MM.1S (cell line): Measurements from ENCODE around the gene NIM1K.

Source experiments
- DNase-seq: peaks from one replicate; pipeline ENCODE4 v3.0.0-alpha.2; 2015
- H2AFZ ChIP-seq: fragments of 300-600 bp; sonication (generic); 2 replicates; pipeline ENCODE4 v1.6.0; 2016; ENCODE audit warnings: antibody characterized with exemption, low read length
- H3F3A ChIP-seq: fragments of 300-600 bp; sonication (generic); 2 replicates; pipeline ENCODE4 v1.6.1; 2016; ENCODE audit warnings: mild to moderate bottlenecking, antibody characterized with exemption, low read length, moderate library complexity, mixed read lengths; ENCODE audit not compliant: insufficient read depth
- H3K27ac ChIP-seq: fragments of 300-600 bp; sonication (generic); 2 replicates; pipeline ENCODE4 v1.5.1; 2016; ENCODE audit warnings: mild to moderate bottlenecking, low read length
- H3K27me3 ChIP-seq: fragments of 300-600 bp; sonication (generic); replicated peaks from 2 replicates; pipeline ENCODE4 v1.6.0; 2016; ENCODE audit warnings: low read length; ENCODE audit not compliant: insufficient read depth
- H3K36me3 ChIP-seq: fragments of 300-600 bp; sonication (generic); replicated peaks from 2 replicates; pipeline ENCODE4 v1.6.1; 2016; ENCODE audit warnings: mild to moderate bottlenecking, low read length, mixed read lengths; ENCODE audit not compliant: insufficient read depth
- H3K4me1 ChIP-seq: fragments of 300-600 bp; sonication (generic); 2 replicates; pipeline ENCODE4 v1.6.1; 2016; ENCODE audit warnings: low read length, mixed read lengths
- H3K4me2 ChIP-seq: fragments of 300-600 bp; sonication (generic); 2 replicates; pipeline ENCODE4 v1.6.0; 2016; ENCODE audit warnings: low read depth, low read length
- H3K4me3 ChIP-seq: fragments of 300-600 bp; sonication (generic); 2 replicates; pipeline ENCODE4 v1.5.1; 2016; ENCODE audit warnings: low read length, mixed read lengths
- H3K79me2 ChIP-seq: fragments of 300-600 bp; sonication (generic); 2 replicates; pipeline ENCODE4 v1.6.1; 2016; ENCODE audit warnings: mixed run types, low read length, mixed read lengths
- H3K9ac ChIP-seq: fragments of 300-600 bp; sonication (generic); 2 replicates; pipeline ENCODE4 v1.6.1; 2016; ENCODE audit warnings: low read length, mixed read lengths
- H3K9me2 ChIP-seq: fragments of 300-600 bp; sonication (generic); replicated peaks from 2 replicates; pipeline ENCODE4 v1.6.1; 2016; ENCODE audit warnings: mild to moderate bottlenecking, low read length, mixed read lengths; ENCODE audit not compliant: insufficient read depth
- H3K9me3 ChIP-seq: fragments of 300-600 bp; sonication (generic); replicated peaks from 2 replicates; pipeline ENCODE4 v1.6.1; 2016; ENCODE audit warnings: mild to moderate bottlenecking, low read length, mixed read lengths; ENCODE audit not compliant: insufficient read depth
- H4K20me1 ChIP-seq: fragments of 300-600 bp; sonication (generic); 2 replicates; pipeline ENCODE4 v1.6.1; 2016; ENCODE audit warnings: mild to moderate bottlenecking, low read length, moderate library complexity, mixed read lengths; ENCODE audit not compliant: insufficient read depth
- CTCF ChIP-seq: fragments of 300-600 bp; sonication (generic); IDR thresholded peaks from 2 replicates; pipeline ENCODE4 v1.5.1; 2016; ENCODE audit warnings: antibody characterized with exemption, low read length, mixed read lengths
- EZH2 ChIP-seq: fragments of 300-600 bp; sonication (generic); optimal IDR thresholded peaks from 2 replicates; pipeline ENCODE3; 2017; ENCODE audit warnings: low read depth, mild to moderate bottlenecking, antibody characterized with exemption, low read length, mixed read lengths
- EZH2phosphoT487 ChIP-seq: fragments of 300-600 bp; sonication (generic); IDR thresholded peaks from 2 replicates; pipeline ENCODE4 v1.6.1; 2018; ENCODE audit warnings: antibody characterized with exemption, low read length

NIM1K gene

GRCh38 chr5:43202380-43202779 is 10.4 kb downstream of the NIM1K start:
- Histone ChIP-seq H3K9me2 (no peaks in the 10 kb centered on the region), H3K9me3 (no peaks in the 10 kb centered on the region), H3K27me3 (no peaks in the 10 kb centered on the region), H3K9ac (no peak overlapping the region), H3K79me2 (no peaks in the 10 kb centered on the region), H3K4me2 (no peak overlapping the region), H3K27ac (no peak overlapping the region), H3K4me1 (no peaks in the 10 kb centered on the region), H3K4me3 (no peak overlapping the region), H3F3A (no peaks in the 10 kb centered on the region), H3K36me3 (no peaks in the 10 kb centered on the region), H4K20me1 (no peaks in the 10 kb centered on the region), H2AFZ (no peak overlapping the region)
- DNase-seq = no peak
- TF ChIP-seq EZH2phosphoT487 (no peak), CTCF (no peak), EZH2 (no peak)

- TF ChIP-seq CTCF = no peak
- no peak for TF ChIP-seq EZH2
- H3K36me3 ChIP-seq = no peaks in the 10 kb centered on the region
- no peak for DNase-seq
Observed at GRCh38 chr5:43203373-43203772, 11.3 kb downstream of the NIM1K start.

DNA sequence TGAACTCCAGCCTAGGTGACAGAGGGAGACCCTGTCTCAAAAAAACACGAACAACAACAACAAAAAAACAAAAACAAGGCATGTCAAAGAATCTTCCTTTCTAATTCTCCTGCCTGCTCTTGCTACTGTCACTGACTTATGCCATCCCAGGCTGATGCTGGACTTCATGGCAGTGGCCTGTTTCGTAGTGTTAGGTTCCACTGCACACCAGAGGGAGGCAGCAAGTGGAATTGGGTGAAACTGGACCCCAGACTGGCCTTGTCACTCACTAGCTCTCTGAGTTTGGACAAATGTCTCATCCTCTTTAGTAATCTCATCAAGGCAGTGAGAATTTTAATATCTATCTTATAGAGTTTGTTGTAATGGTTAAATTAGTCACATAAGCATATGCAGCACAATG is 12.9 kb downstream of the NIM1K start:
- Histone ChIP-seq H3K9me3 (no peaks in the 10 kb centered on the region), H3K27ac (no peak overlapping the region), H2AFZ (no peak overlapping the region), H3K36me3 (no peaks in the 10 kb centered on the region), H3K4me2 (no peak overlapping the region), H3K27me3 (no peaks in the 10 kb centered on the region), H3K4me1 (no peaks in the 10 kb centered on the region), H4K20me1 (no peaks in the 10 kb centered on the region), H3K79me2 (no peaks in the 10 kb centered on the region), H3K9me2 (no peaks in the 10 kb centered on the region), H3F3A (no peaks in the 10 kb centered on the region), H3K9ac (no peak overlapping the region), H3K4me3 (no peak overlapping the region)
- TF ChIP-seq EZH2 (no peak), CTCF (no peak), EZH2phosphoT487 (no peak)
- DNase-seq = no peak

More at GRCh38 chr5:43203373-43203772, 11.3 kb downstream of the NIM1K start:
- no peak overlapping the region for H3K9ac ChIP-seq
- H4K20me1 ChIP-seq = no peaks in the 10 kb centered on the region
- H3K27ac ChIP-seq = no peak overlapping the region
- H3F3A ChIP-seq = no peaks in the 10 kb centered on the region
- H3K9me2 ChIP-seq = no peaks in the 10 kb centered on the region
- H3K9me3 ChIP-seq = no peaks in the 10 kb centered on the region
- H3K4me2 ChIP-seq = no peak overlapping the region
- H3K79me2 ChIP-seq = no peaks in the 10 kb centered on the region
- no peaks in the 10 kb centered on the region for H3K4me1 ChIP-seq
- no peak overlapping the region for H2AFZ ChIP-seq
- no peak overlapping the region for H3K4me3 ChIP-seq
- H3K27me3 ChIP-seq = no peaks in the 10 kb centered on the region

DNA sequence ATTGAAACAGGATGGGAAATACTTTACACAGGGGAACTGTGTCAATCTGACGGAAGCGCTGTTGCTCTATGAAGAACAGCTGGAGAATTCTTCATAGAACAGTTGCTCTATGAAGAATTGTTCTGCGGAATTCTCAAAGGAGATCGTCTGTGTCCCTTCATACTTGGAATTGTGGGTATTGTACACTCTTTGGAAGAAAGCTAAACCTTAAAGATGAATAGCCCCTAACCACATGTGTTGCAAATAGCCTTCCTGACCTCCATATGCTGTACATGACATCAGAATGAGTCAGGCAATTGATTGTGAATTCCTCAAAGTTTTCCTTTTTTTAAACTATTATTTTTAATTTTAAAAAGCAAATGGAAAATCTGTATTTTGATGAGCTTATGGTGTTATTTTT is 15.6 kb downstream of the NIM1K start:
- H3K9me3 ChIP-seq = no peaks in the 10 kb centered on the region

More for the DNA sequence above, 15.6 kb downstream of the NIM1K start:
- no peak overlapping the region for H3K4me3 ChIP-seq
- H3K9me2 ChIP-seq = no peaks in the 10 kb centered on the region
- H2AFZ ChIP-seq = no peak overlapping the region
- H4K20me1 ChIP-seq = no peaks in the 10 kb centered on the region
- no peaks in the 10 kb centered on the region for H3K79me2 ChIP-seq
- no peak overlapping the region for H3K27ac ChIP-seq
- no peaks in the 10 kb centered on the region for H3K27me3 ChIP-seq
- H3K4me1 ChIP-seq = no peaks in the 10 kb centered on the region
- H3K9ac ChIP-seq = no peak overlapping the region
- TF ChIP-seq EZH2phosphoT487 (no peak), CTCF (no peak), EZH2 (no peak)
- H3F3A ChIP-seq = no peaks in the 10 kb centered on the region
- no peaks in the 10 kb centered on the region for H3K36me3 ChIP-seq
- no peak overlapping the region for H3K4me2 ChIP-seq
- DNase-seq = no peak
